Testis (tissue), 2 donors: Measurements from ENCODE around the gene GRAP.
"Not testable (repeated sequence)": the region's sequence is repeated elsewhere in the genome, so short reads cannot be mapped to it uniquely, and the experiment has no call there.

Experiments used
- CTCF ChIP-seq, 3 experiments: fragments of 450-650 bp in 2 of 3; fragments of 200-600 bp in 1 of 3; sonication (generic) in 1 of 3; IDR thresholded peaks; one replicate each; pipeline ENCODE4 v1.5.1; 2016 to 2019; ENCODE audit warnings: antibody characterized with exemption in 3 of 3, mild to moderate bottlenecking in 2 of 3, moderate library complexity in 1 of 3
- POLR2A ChIP-seq: fragments of 450-650 bp; IDR thresholded peaks from one replicate; pipeline ENCODE4 v1.6.1; 2017; ENCODE audit warnings: antibody characterized with exemption, mild to moderate bottlenecking, moderate library complexity

DNA sequence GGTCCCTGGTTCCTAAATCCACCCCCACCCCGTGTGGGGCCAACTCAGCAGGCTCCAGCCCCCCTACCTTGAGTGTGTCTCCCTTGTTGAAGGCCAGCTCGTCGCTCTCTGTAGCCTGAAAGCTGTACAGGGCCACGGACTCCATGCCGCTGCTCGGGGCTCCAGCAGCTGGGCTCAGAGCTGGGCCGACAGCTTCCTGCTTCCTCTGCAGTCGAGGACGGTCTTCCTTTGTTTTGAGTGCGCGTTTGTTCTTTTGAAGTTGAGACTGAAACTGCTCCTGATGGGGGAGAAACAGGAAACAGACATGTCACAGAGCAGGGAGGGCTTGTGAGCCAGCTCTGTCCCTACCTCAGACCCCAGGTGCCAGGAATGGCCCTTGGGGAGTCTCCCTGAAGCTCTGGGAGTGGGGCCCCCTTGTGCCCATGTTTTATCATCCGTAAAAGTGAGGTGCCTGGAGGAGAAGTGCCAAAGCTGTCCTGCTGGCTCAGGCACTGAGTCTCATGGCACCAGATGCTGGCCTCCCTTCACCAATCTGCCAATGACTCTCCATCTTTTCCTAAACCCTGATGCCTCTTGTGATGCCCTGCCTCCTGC is at the start of gene GRAP:
- not testable (repeated sequence) for TF ChIP-seq CTCF (IDR thresholded peaks at IDR 0.05); POLR2A
